ENCODE data around the gene LUC7L3. TPM values are rescaled to one million over a fixed set of nuclear protein-coding genes. Genes with fewer than 3 reads are reported as not detected.

The LUC7L3 gene
- total and polyA plus RNA-seq, 2 of the 13 experiments (the other 11 are each of a cell fraction or from before 2014, with no cell fraction given), result 108 to 120 TPM

DNA sequence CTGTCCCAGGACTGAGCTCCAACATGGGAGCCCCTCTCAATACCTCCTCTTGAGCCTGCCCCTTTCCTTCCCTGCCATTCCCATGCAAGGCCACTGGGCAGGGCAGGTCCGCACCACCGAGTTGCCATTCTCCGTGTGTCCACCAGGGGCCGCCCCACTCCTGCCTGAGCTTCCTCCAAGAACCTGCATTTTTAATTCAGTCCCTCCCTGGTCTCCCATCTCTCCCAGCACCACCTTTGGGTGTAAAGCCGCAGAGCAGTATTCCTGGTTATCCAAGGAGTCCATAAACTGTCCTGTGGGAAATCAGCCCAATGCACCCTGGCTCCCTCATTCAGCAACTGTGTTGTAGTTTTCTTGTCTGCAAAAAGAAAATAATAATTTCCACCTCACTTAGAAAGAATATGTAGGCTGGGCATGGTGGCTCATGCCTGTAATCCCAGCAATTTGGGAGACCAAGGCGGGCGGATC lies 63.8 kb downstream of the LUC7L3 start (continued):
- TF ChIP-seq, protein P1, sequence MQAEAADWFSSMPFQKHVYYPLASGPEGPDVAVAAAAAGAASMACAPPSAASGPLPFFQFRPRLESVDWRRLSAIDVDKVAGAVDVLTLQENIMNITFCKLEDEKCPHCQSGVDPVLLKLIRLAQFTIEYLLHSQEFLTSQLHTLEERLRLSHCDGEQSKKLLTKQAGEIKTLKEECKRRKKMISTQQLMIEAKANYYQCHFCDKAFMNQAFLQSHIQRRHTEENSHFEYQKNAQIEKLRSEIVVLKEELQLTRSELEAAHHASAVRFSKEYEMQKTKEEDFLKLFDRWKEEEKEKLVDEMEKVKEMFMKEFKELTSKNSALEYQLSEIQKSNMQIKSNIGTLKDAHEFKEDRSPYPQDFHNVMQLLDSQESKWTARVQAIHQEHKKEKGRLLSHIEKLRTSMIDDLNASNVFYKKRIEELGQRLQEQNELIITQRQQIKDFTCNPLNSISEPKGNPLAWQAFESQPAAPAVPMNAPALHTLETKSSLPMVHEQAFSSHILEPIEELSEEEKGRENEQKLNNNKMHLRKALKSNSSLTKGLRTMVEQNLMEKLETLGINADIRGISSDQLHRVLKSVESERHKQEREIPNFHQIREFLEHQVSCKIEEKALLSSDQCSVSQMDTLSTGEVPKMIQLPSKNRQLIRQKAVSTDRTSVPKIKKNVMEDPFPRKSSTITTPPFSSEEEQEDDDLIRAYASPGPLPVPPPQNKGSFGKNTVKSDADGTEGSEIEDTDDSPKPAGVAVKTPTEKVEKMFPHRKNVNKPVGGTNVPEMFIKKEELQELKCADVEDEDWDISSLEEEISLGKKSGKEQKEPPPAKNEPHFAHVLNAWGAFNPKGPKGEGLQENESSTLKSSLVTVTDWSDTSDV (CRISPR knock-in tag; IDR thresholded peaks at IDR 0.05), result 0 out of 2 replicates have a peak, but pooled peaks have one; percentile 8
- peak; percentile 56; the same call in 1 of the 2 replicates for TF ChIP-seq GATAD1 (CRISPR knock-in tag; IDR thresholded peaks at IDR 0.05)
- peak; percentile 40 for TF ChIP-seq SAP130 (CRISPR knock-in tag; IDR thresholded peaks at IDR 0.05; ENCODE audit: low read depth)
- TF ChIP-seq, protein P2, sequence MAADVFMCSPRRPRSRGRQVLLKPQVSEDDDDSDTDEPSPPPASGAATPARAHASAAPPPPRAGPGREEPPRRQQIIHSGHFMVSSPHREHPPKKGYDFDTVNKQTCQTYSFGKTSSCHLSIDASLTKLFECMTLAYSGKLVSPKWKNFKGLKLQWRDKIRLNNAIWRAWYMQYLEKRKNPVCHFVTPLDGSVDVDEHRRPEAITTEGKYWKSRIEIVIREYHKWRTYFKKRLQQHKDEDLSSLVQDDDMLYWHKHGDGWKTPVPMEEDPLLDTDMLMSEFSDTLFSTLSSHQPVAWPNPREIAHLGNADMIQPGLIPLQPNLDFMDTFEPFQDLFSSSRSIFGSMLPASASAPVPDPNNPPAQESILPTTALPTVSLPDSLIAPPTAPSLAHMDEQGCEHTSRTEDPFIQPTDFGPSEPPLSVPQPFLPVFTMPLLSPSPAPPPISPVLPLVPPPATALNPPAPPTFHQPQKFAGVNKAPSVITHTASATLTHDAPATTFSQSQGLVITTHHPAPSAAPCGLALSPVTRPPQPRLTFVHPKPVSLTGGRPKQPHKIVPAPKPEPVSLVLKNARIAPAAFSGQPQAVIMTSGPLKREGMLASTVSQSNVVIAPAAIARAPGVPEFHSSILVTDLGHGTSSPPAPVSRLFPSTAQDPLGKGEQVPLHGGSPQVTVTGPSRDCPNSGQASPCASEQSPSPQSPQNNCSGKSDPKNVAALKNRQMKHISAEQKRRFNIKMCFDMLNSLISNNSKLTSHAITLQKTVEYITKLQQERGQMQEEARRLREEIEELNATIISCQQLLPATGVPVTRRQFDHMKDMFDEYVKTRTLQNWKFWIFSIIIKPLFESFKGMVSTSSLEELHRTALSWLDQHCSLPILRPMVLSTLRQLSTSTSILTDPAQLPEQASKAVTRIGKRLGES (CRISPR knock-in tag; IDR thresholded peaks at IDR 0.05; ENCODE audit: borderline replicate concordance), result no peak
- TF ChIP-seq ZNF614 (CRISPR knock-in tag; IDR thresholded peaks at IDR 0.05; ENCODE audit: borderline replicate concordance), result peak; percentile 67; the same call in 1 of the 2 replicates
- TF ChIP-seq, protein P3, sequence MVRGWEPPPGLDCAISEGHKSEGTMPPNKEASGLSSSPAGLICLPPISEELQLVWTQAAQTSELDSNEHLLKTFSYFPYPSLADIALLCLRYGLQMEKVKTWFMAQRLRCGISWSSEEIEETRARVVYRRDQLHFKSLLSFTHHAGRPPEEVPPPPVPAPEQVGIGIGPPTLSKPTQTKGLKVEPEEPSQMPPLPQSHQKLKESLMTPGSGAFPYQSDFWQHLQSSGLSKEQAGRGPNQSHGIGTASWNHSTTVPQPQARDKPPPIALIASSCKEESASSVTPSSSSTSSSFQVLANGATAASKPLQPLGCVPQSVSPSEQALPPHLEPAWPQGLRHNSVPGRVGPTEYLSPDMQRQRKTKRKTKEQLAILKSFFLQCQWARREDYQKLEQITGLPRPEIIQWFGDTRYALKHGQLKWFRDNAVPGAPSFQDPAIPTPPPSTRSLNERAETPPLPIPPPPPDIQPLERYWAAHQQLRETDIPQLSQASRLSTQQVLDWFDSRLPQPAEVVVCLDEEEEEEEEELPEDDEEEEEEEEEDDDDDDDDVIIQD (CRISPR knock-in tag; IDR thresholded peaks at IDR 0.05; ENCODE audit: low read depth), result peak; percentile 33; the same call in 1 of the 2 replicates
- TF ChIP-seq IRF2 (CRISPR knock-in tag; IDR thresholded peaks at IDR 0.05), result peak; percentile 75; the same call in 1 of the 2 replicates
- peak; percentile 74; the same call in 1 of the 2 replicates for TF ChIP-seq KDM3A (CRISPR knock-in tag; IDR thresholded peaks at IDR 0.05; ENCODE audit: low read depth)
- no peak for TF ChIP-seq ZNF225 (CRISPR knock-in tag; IDR thresholded peaks at IDR 0.05)
- peak; percentile 49; the same call in 1 of the 2 replicates for TF ChIP-seq ZNF547 (CRISPR knock-in tag; IDR thresholded peaks at IDR 0.05)
- peak; percentile 42; the same call in 1 of the 2 replicates for TF ChIP-seq MEIS2 (CRISPR knock-in tag; IDR thresholded peaks at IDR 0.05)
- TF ChIP-seq RCOR2 (CRISPR knock-in tag; IDR thresholded peaks at IDR 0.05), result no peak
- no peak for TF ChIP-seq ZFP36L1 (CRISPR knock-in tag; IDR thresholded peaks at IDR 0.05)
- TF ChIP-seq, protein P4, sequence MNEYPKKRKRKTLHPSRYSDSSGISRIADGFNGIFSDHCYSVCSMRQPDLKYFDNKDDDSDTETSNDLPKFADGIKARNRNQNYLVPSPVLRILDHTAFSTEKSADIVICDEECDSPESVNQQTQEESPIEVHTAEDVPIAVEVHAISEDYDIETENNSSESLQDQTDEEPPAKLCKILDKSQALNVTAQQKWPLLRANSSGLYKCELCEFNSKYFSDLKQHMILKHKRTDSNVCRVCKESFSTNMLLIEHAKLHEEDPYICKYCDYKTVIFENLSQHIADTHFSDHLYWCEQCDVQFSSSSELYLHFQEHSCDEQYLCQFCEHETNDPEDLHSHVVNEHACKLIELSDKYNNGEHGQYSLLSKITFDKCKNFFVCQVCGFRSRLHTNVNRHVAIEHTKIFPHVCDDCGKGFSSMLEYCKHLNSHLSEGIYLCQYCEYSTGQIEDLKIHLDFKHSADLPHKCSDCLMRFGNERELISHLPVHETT (CRISPR knock-in tag; conservative IDR thresholded peaks at IDR 0.05), result 0 out of 2 replicates have a peak, but pooled peaks have one; percentile 40
- TF ChIP-seq ZNF317 (CRISPR knock-in tag; IDR thresholded peaks at IDR 0.05), result 0 out of 2 replicates have a peak, but pooled peaks have one; percentile 27
- no peak for TF ChIP-seq MTF2 (CRISPR knock-in tag; IDR thresholded peaks at IDR 0.05; ENCODE audit: borderline replicate concordance)
- peak; percentile 39; the same call in 1 of the 2 replicates for TF ChIP-seq GABPB1 (CRISPR knock-in tag; IDR thresholded peaks at IDR 0.05)
- TF ChIP-seq JDP2 (CRISPR knock-in tag; IDR thresholded peaks at IDR 0.05; ENCODE audit: borderline replicate concordance), result no peak
- TF ChIP-seq RAD21 (CRISPR knock-in tag; IDR thresholded peaks at IDR 0.05), result peak; percentile 99
- peak; percentile 88; the same call in 1 of the 2 replicates for TF ChIP-seq SMAD1 (CRISPR knock-in tag; IDR thresholded peaks at IDR 0.05; ENCODE audit: borderline replicate concordance, low read depth)
- TF ChIP-seq ZNF430 (CRISPR knock-in tag; IDR thresholded peaks at IDR 0.05), result no peak
